ENCODE data around the gene ZFPL1.

The ZFPL1 gene

GRCh38 chr11:65067446-65067845 lies 16.6 kb upstream of the ZFPL1 start:
- Mint-ChIP-seq H3K27me3 (ENCODE audit: low read depth) (no peaks in the 10 kb centered on the region), H3K36me3 (ENCODE audit: low read depth) (no peaks in the 10 kb centered on the region), H3K4me3 (no peak overlapping the region), H3K9me3 (no peaks in the 10 kb centered on the region), H3K27ac (no peak overlapping the region), H3K4me1 (no peaks in the 10 kb centered on the region)
- TF ChIP-seq CTCF (IDR thresholded peaks at IDR 0.05; ENCODE audit: unreplicated experiment in 3 of 3): no peak

- Mint-ChIP-seq H3K4me1 (no peaks in the 10 kb centered on the region), H3K9me3 (no peaks in the 10 kb centered on the region), H3K27ac (no peak overlapping the region), H3K27me3 (ENCODE audit: low read depth) (no peaks in the 10 kb centered on the region), H3K4me3 (no peak overlapping the region), H3K36me3 (ENCODE audit: low read depth) (no peaks in the 10 kb centered on the region)
- no peak for TF ChIP-seq CTCF (IDR thresholded peaks at IDR 0.05; ENCODE audit: unreplicated experiment in 3 of 3)
Observed at GRCh38 chr11:65069217-65069616, 14.8 kb upstream of the ZFPL1 start.

GRCh38 chr11:65071907-65072630 lies 12.0 kb upstream of the ZFPL1 start:
- Mint-ChIP-seq H3K9me3 (no peaks in the 10 kb centered on the region), H3K4me3 (no peak overlapping the region), H3K27ac (no peak overlapping the region), H3K36me3 (ENCODE audit: low read depth) (no peaks in the 10 kb centered on the region), H3K4me1 (no peaks in the 10 kb centered on the region), H3K27me3 (ENCODE audit: low read depth) (no peaks in the 10 kb centered on the region)
- TF ChIP-seq CTCF (IDR thresholded peaks at IDR 0.05; ENCODE audit: unreplicated experiment in 3 of 3): no peak

- Mint-ChIP-seq H3K9me3 (no peaks in the 10 kb centered on the region), H3K36me3 (ENCODE audit: low read depth) (peaks cover under 1% of the 10 kb centered on the region), H3K4me3 (no peak overlapping the region), H3K27me3 (ENCODE audit: low read depth) (no peaks in the 10 kb centered on the region), H3K4me1 (no peaks in the 10 kb centered on the region), H3K27ac (no peak overlapping the region)
- TF ChIP-seq CTCF (IDR thresholded peaks at IDR 0.05; ENCODE audit: unreplicated experiment in 3 of 3): no peak
Observed at GRCh38 chr11:65072631-65072966, 11.4 kb upstream of the ZFPL1 start.

DNA sequence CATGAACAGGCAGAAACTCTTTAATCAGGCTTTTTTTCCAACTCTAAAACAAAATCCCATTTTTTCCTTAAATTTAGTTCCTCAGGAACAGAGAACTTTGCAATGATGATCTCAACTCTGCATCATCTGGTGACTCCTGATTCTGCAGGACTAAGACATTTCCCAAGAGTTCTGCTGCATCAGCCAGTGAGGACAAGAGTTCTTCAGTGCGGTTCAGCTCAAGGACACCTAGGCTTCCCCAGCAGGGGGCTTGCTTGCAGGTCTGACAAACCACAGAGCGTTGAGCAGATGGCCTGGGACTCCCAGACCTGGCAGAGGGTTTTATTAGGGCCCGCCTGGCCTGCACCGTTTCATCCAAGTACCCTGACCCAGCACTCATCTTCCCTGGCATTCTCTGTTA lies 6.6 kb upstream of the ZFPL1 start:
- Mint-ChIP-seq H3K27me3 (ENCODE audit: low read depth) (no peaks in the 10 kb centered on the region), H3K4me3 (no peak overlapping the region), H3K27ac (no peak overlapping the region), H3K4me1 (no peaks in the 10 kb centered on the region), H3K9me3 (no peaks in the 10 kb centered on the region), H3K36me3 (ENCODE audit: low read depth) (peaks cover 20% of the 10 kb centered on the region)
- TF ChIP-seq CTCF (IDR thresholded peaks at IDR 0.05; ENCODE audit: unreplicated experiment in 3 of 3): no peak

GRCh38 chr11:65078151-65078550 lies 5.9 kb upstream of the ZFPL1 start:
- peaks cover 5% of the 10 kb centered on the region for H3K4me1 Mint-ChIP-seq
- H3K36me3 Mint-ChIP-seq (ENCODE audit: low read depth): peaks cover 20% of the 10 kb centered on the region
- H3K4me3 Mint-ChIP-seq: peak overlapping the region in 2 of 3 experiments; percentile 17 to 37
- H3K9me3 Mint-ChIP-seq: no peaks in the 10 kb centered on the region
- no peak overlapping the region for H3K27ac Mint-ChIP-seq
- H3K27me3 Mint-ChIP-seq (ENCODE audit: low read depth): no peaks in the 10 kb centered on the region
- TF ChIP-seq CTCF (IDR thresholded peaks at IDR 0.05; ENCODE audit: unreplicated experiment in 3 of 3): peak; percentile 37 to 56 (median 48)

Data from nephron (organoid).